GM21717 (cell line): ENCODE data around the gene SPATA24.

Experiments used
- ATAC-seq: cut with Tn5 transposase; IDR thresholded peaks from one replicate; pipeline ENCODE4 v1.9.1; 2021; ENCODE audit warnings: mild to moderate bottlenecking, moderate library complexity; ENCODE audit not compliant: unreplicated experiment

The SPATA24 gene

GRCh38 chr5:139383993-139384590, 19.8 kb downstream of the SPATA24 start:
- ATAC-seq: no peak

- no peak for ATAC-seq
These were observed 20.5 kb downstream of the SPATA24 start, which contains the start of gene SLC23A1 for GRCh38 chr5:139383275-139383992. Gene SLC23A1, minus strand, starts transcription at chr5:139383297. Its CDS starts 44 bp downstream, at chr5:139383253.

GRCh38 chr5:139382807-139383206, 21.1 kb downstream of the SPATA24 start:
- no peak for ATAC-seq

GRCh38 chr5:139381837-139382761, 21.8 kb downstream of the SPATA24 start:
- no peak for ATAC-seq

- ATAC-seq: no peak
These were observed 24.1 kb downstream of the SPATA24 start for GRCh38 chr5:139379626-139380449.

- ATAC-seq: no peak
These were observed 24.9 kb downstream of the SPATA24 start for GRCh38 chr5:139378941-139379361.

- no peak for ATAC-seq
These were observed 25.6 kb downstream of the SPATA24 start for GRCh38 chr5:139378101-139378825.

GRCh38 chr5:139377226-139377625, 26.7 kb downstream of the SPATA24 start:
- no peak for ATAC-seq

- no peak for ATAC-seq
These were observed 27.5 kb downstream of the SPATA24 start for GRCh38 chr5:139376364-139376763.

- no peak for ATAC-seq
These were observed 29.0 kb downstream of the SPATA24 start for GRCh38 chr5:139374909-139375308.

GRCh38 chr5:139371482-139372435, 32.1 kb downstream of the SPATA24 start:
- no peak for ATAC-seq

GRCh38 chr5:139369181-139369580, 34.7 kb downstream of the SPATA24 start:
- ATAC-seq: no peak

- ATAC-seq: no peak
These were observed 35.3 kb downstream of the SPATA24 start for GRCh38 chr5:139368613-139369012.

- ATAC-seq: no peak
These were observed 39.4 kb downstream of the SPATA24 start for GRCh38 chr5:139364466-139364865.

GRCh38 chr5:139363937-139364336, 40.0 kb downstream of the SPATA24 start:
- ATAC-seq: no peak

GRCh38 chr5:139361835-139362429, 42.0 kb downstream of the SPATA24 start:
- no peak for ATAC-seq

GRCh38 chr5:139360384-139360783, 43.5 kb downstream of the SPATA24 start:
- no peak for ATAC-seq

- ATAC-seq: no peak
These were observed 45.8 kb downstream of the SPATA24 start for GRCh38 chr5:139358064-139358463.
